B cell (primary cell): Measurements from ENCODE around the gene SLC24A3.

Experiments used
- CTCF ChIP-seq: fragments of 200-600 bp; IDR thresholded peaks from one replicate; pipeline ENCODE4 v1.8.0; 2022; ENCODE audit warnings: antibody characterized with exemption, mild to moderate bottlenecking
- EZH2 ChIP-seq: IDR thresholded peaks from 2 replicates; pipeline ENCODE4 v1.6.1; 2012; ENCODE audit warnings: borderline replicate concordance, low read depth, mild to moderate bottlenecking, moderate library complexity, low read length; ENCODE audit not compliant: insufficient read depth, poor library complexity, severe bottlenecking

DNA sequence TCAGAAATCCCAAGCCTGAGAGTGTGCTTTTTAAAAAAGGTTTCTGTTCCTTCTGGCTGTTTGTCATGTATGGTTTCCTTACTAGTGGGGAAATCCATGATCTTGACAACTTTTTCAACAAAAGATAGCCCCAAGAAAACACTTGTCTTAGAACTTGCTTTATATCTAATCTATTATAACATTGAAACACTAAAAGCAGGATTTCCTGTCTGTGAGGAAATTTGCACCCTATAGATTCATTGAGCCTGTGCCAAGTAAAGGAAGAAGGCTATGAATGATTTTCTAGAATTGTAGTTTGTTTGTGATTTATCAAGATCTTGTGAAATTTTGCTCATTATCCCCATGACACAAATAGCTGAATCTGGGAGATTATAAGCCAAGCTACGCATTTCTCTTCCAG, 307.0 kb downstream of the SLC24A3 start:
- TF ChIP-seq EZH2, result no peak
- no peak for TF ChIP-seq CTCF
